ENCODE measurements around the gene CPEB2.
"Not testable (repeated sequence)": the region's sequence is repeated elsewhere in the genome, so short reads cannot be mapped to it uniquely, and the experiment has no call there.

CPEB2 gene

GRCh38 chr4:15054541-15054940, 52.3 kb downstream of the CPEB2 start:
- no peak for DNase-seq (ENCODE audit: low spot score)

- DNase-seq (ENCODE audit: low spot score), result no peak
These were observed 57.9 kb downstream of the CPEB2 start for GRCh38 chr4:15060213-15060612.

- no peak for DNase-seq (ENCODE audit: low spot score)
These were observed 61.1 kb downstream of the CPEB2 start for GRCh38 chr4:15063341-15063740.

- no peak for DNase-seq (ENCODE audit: low spot score)
These were observed 63.2 kb downstream of the CPEB2 start for GRCh38 chr4:15065516-15065915.

- DNase-seq (ENCODE audit: low spot score), result no peak
These were observed 63.9 kb downstream of the CPEB2 start for GRCh38 chr4:15066140-15066539.

GRCh38 chr4:15068298-15068697, 66.0 kb downstream of the CPEB2 start:
- DNase-seq (ENCODE audit: low spot score), result no peak

- no peak for DNase-seq (ENCODE audit: low spot score)
These were observed 73.6 kb downstream of the CPEB2 start for GRCh38 chr4:15075875-15076274.

- no peak for DNase-seq (ENCODE audit: low spot score)
These were observed 75.7 kb downstream of the CPEB2 start for GRCh38 chr4:15077969-15078368.

GRCh38 chr4:15078682-15079642, 76.7 kb downstream of the CPEB2 start:
- DNase-seq (ENCODE audit: low spot score), result no peak

- no peak for DNase-seq (ENCODE audit: low spot score)
These were observed 82.5 kb downstream of the CPEB2 start for GRCh38 chr4:15084780-15085179.

- not testable (repeated sequence) for DNase-seq (ENCODE audit: low spot score)
These were observed 83.5 kb downstream of the CPEB2 start for GRCh38 chr4:15085762-15086161.

GRCh38 chr4:15086259-15086658, 84.0 kb downstream of the CPEB2 start:
- not testable (repeated sequence) for DNase-seq (ENCODE audit: low spot score)

GRCh38 chr4:15088394-15089035, 86.2 kb downstream of the CPEB2 start:
- no peak for DNase-seq (ENCODE audit: low spot score)

- DNase-seq (ENCODE audit: low spot score), result no peak
These were observed 87.7 kb downstream of the CPEB2 start for GRCh38 chr4:15089979-15090378.

- DNase-seq (ENCODE audit: low spot score), result no peak
These were observed 98.1 kb downstream of the CPEB2 start for GRCh38 chr4:15100380-15100779.

- no peak for DNase-seq (ENCODE audit: low spot score)
These were observed 98.9 kb downstream of the CPEB2 start for GRCh38 chr4:15100994-15101695.

- no peak for DNase-seq (ENCODE audit: low spot score)
These were observed 102.5 kb downstream of the CPEB2 start for GRCh38 chr4:15104825-15105224.

- no peak for DNase-seq (ENCODE audit: low spot score)
These were observed 104.1 kb downstream of the CPEB2 start for GRCh38 chr4:15106399-15106798.

GRCh38 chr4:15109600-15109999, 107.3 kb downstream of the CPEB2 start:
- DNase-seq (ENCODE audit: low spot score), result no peak

GRCh38 chr4:15110120-15110571, 107.9 kb downstream of the CPEB2 start:
- DNase-seq (ENCODE audit: low spot score), result no peak

- DNase-seq (ENCODE audit: low spot score), result no peak
These were observed 114.3 kb downstream of the CPEB2 start for GRCh38 chr4:15116509-15117079.

- DNase-seq (ENCODE audit: low spot score), result no peak
These were observed 115.1 kb downstream of the CPEB2 start for GRCh38 chr4:15117270-15117946.
